Endometrium (tissue), 2 donors: Measurements from ENCODE around the gene RNASE7.
"Not testable (repeated sequence)": the region's sequence is repeated elsewhere in the genome, so short reads cannot be mapped to it uniquely, and the experiment has no call there.

Source experiments
- FAIRE-seq: peaks from 2 replicates; lab custom pipeline; 2012; peaks lifted over from hg19 to GRCh38; lab: Jason Lieb, UNC
- donor health status: control.
- donor health status: control.

The RNASE7 gene

GRCh38 chr14:21023817-21024584 lies 18.2 kb upstream of the RNASE7 start:
- no peak for FAIRE-seq

GRCh38 chr14:21024585-21025370 lies 17.4 kb upstream of the RNASE7 start, which contains the start of gene NDRG2:
Gene NDRG2, minus strand, starts transcription at chr14:21025061. Its CDS starts 1,746 bp downstream, at chr14:21023315.
- FAIRE-seq = no peak

GRCh38 chr14:21025371-21026273 lies 16.5 kb upstream of the RNASE7 start:
- no peak for FAIRE-seq

GRCh38 chr14:21026274-21026987 lies 15.7 kb upstream of the RNASE7 start:
- no peak for FAIRE-seq

- FAIRE-seq = no peak
Measured at GRCh38 chr14:21026988-21027315, 15.2 kb upstream of the RNASE7 start.

GRCh38 chr14:21029917-21030316 lies 12.2 kb upstream of the RNASE7 start, which contains the start of gene TPPP2:
Gene TPPP2, plus strand, starts transcription at chr14:21030217. Its CDS starts 365 bp downstream, at chr14:21030582.
- FAIRE-seq = no peak

GRCh38 chr14:21030531-21030930 lies 11.6 kb upstream of the RNASE7 start:
- FAIRE-seq = no peak

- FAIRE-seq = no peak
Measured at GRCh38 chr14:21032326-21033132, 9.6 kb upstream of the RNASE7 start.

- no peak for FAIRE-seq
Measured at GRCh38 chr14:21033133-21033698, 8.9 kb upstream of the RNASE7 start.

- FAIRE-seq = no peak
Measured at GRCh38 chr14:21034707-21035106, 7.5 kb upstream of the RNASE7 start, which contains the start of gene RNASE13. Gene RNASE13, minus strand, starts transcription at chr14:21034807. Its CDS starts 519 bp downstream, at chr14:21034288.

GRCh38 chr14:21036751-21037150 lies 5.4 kb upstream of the RNASE7 start:
- no peak for FAIRE-seq

- FAIRE-seq = no peak
Measured at GRCh38 chr14:21037156-21037555, 5.0 kb upstream of the RNASE7 start.

- FAIRE-seq = no peak
Measured at GRCh38 chr14:21038441-21039422, 3.4 kb upstream of the RNASE7 start.

- peak; percentile 46 for FAIRE-seq
Measured at GRCh38 chr14:21039585-21040369, 2.4 kb upstream of the RNASE7 start.

GRCh38 chr14:21040370-21040925 lies 1.7 kb upstream of the RNASE7 start:
- FAIRE-seq = no peak

- FAIRE-seq = not testable (repeated sequence)
Measured at GRCh38 chr14:21040941-21041340, 1.2 kb upstream of the RNASE7 start.

GRCh38 chr14:21042918-21043317 lies 756 bp downstream of the RNASE7 start:
- no peak for FAIRE-seq
